ENCODE results near the gene ADIPOR1.
"Not testable (repeated sequence)": the region's sequence is repeated elsewhere in the genome, so short reads cannot be mapped to it uniquely, and the experiment has no call there.

ADIPOR1 gene

DNA sequence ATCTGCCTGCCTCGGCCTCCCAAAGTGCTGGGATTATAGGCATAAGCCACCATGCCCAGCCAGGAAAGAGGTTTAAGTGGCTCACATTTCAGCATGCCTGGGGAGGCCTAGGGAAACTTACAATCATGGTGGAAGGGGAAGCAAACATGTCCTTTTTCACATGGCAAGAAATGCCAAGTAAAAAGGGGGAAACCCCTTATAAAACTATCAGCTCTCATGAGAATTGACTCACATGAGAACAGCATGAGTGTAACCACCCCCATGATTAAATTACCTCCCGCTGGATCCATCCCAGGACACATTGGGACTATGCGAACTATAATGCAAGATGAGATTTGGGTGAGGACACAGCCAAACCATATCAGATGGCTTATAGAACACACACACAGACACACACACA is 22.3 kb downstream of the ADIPOR1 start:
- DNase-seq: no peak

DNA sequence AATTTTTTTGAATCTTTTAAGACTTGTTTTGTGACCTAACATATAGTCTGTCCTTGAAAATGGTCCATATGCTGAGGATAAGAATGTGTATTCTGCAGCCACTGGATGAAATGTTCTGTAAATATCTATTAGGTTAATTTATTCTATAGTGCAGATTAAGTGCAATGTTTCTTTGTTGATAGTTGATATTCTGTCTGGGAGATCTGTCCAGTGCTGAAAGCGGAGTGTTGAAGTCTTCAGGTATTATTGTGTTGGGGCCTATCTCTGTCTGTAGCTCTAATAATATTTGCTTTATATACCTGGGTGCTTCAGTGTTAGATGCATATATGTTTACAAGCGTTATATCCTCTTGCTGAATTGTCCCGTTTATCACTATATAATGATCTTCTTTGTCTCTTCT is 23.4 kb downstream of the ADIPOR1 start:
- no peak for DNase-seq

DNA sequence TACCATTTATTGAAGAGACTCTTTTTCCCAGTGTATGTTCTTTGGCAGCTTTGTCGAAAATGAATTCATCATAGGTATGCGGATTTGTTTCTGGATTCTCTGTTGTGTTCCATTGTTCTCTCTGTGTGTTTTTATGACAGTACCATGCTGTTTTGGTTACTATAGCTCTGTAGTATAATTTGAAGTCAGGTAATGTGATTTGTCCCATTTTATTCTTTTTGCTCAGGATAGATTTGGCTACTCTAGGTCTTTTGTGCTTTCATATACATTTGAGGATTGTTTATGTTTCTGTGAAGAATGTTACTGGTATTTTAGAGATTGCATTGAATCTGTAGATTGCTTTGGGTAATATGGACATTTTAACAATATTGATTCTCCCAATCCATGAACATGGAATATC is 25.6 kb downstream of the ADIPOR1 start:
- DNase-seq: no peak

DNA sequence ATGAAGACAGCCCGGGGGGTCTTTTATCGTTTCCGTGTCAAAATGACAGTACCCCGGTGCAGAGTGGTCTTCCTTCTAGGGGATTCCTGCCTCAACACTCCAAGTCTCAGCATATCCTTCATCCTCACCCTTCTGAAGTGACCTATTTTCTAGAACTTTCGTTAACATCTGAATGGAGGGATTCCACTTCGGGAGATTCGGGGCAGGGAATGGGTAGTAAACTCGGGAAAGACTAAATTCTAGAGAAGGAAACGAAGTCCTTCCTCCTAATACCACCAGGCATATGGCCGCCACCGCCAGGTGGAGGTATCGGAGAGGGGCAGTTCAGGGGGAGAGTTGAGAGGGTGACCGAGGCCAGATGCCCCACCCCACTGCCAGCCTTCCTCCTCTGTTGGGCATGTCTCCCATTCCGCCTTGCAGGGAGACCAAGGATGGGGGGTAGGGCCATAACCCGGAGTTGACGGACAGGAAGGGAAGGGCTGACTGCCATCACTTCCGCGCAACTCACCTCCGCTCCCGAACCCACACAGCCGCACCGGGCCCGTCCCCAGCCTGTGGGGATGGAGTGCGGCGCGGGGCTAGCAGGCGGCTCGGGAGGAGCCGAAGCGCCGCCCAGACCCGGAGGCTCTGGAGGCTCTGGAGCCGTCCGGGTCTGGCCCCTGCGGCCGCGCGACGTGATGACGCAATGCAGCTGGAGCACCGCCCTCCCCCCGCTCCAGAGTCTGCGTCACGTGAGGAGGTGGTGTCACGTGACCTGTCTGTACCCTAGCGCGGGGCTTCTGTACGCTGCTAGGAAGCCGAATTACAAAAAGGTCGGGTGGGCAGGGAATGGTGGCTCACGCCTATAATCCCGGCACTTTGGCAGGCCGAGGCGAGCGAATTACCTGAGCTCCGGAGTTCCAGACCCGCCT is 31.3 kb downstream of the ADIPOR1 start, which contains the start of gene KLHL12:
Gene KLHL12 (minus strand): TSS at position 654 of the 911 bp plus-strand sequence. CDS start 2,072 bp downstream, outside the sequence.
- peak; percentile 100 for DNase-seq

DNA sequence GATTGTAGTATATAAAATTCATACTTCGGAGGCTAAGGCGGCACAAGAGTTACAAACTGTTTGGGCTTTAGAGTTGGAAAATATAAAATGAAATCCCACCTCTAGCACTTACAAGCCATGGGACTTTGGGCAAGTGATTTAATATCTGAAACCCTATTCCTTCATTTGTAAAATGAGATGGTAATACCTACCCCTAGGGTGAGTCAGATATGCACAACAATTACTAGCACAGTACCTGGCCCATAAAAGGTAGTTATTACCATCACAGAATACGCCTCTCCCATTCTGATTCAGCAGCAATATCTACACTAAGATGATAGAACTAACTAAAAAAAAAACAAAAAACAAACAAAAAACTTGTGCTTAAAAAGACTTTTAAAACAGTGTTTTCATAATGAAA is 34.6 kb downstream of the ADIPOR1 start:
- DNase-seq: no peak

DNA sequence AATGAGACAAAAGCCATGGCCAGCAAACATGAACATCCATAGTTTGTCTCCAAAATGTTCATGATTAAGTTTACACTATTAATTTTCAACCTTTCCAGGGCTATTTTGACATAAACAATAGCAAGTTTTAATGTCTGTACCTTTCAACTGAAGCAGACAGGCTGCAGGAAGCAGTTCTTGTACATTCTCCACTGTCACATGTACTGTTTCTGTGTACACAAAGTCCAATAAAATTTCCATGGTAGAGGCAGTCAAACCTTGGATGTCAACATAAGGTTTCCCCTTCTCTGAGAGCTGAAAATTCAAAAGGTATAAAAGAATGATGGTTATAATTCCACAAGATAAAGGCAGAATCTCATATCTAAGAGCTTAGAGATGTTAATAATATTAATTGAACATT is 38.5 kb downstream of the ADIPOR1 start:
- no peak for DNase-seq

DNA sequence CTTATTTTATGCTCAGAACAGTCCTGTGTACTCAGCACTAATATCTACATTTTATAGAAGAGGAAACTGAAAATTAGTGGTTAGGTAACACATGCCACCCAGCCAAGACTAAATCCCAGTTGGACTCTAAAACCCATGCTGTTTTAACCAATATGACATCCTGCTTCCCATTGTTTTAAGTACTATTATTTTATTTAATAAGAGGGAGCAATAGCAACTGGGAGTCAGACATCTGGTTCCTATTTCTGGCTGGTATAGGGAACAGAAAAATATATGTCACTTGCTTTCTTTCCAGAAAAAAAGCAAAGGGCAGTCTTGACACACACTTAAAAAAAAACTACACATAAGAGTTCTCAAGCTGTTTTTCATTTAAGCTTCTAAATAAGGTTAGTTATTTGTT is 43.0 kb downstream of the ADIPOR1 start:
- no peak for DNase-seq

DNA sequence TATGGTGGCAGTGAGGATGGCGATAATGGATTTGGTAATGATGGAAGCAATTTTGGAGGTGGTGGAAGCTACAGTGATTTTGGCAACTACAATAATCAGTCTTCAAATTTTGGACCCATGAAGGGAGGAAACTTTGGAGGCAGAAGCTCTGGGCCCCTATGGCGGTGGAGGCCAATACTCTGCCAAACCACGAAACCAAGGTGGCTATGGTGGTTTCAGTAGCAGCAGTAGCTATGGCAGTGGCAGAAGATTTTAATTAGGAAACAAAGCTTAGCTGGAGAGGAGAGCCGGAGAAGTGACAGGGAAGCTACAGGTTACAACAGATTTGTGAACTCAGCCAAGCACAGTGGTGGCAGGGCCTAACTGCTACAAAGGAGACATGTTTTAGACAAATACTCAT is 45.6 kb downstream of the ADIPOR1 start:
- not testable (repeated sequence) for DNase-seq

DNA sequence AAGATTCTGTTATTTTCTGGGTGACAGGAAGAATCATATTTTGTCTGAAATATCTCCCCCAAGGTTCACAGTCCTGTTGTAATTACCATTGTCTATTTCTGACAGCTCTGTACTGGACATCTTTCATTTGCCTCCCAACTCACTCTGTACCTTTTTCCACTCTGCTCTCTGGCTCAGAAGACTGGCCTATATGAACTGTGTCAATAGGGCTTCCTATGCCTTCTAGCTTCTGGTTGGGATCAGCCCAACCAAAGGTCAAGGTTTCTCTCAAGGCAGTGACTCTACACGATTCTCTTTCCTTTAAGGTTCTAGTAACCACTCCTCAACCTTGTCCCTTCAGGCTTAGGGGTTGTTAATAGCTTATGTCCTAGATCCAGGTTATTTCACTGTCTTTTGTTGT is 48.6 kb downstream of the ADIPOR1 start:
- no peak for DNase-seq

DNA sequence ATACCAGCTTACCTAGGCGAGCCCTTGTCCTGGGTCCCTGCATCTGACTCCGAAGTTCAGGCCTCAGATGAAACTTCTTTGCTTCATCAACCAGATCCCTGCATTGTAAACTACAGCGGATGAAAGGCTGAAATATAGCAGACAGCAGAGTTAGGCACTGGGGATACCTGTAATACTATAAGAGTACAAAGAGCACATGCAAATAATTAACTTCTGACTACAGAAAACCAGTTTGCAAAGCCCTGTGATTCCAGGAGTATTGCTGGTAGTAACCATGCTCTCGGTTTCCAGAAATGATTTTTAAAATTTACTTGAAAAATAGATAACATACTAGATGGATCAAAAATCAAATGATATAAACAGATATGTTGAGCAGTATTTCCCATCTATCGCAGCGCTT is 49.1 kb downstream of the ADIPOR1 start:
- no peak for DNase-seq

DNA sequence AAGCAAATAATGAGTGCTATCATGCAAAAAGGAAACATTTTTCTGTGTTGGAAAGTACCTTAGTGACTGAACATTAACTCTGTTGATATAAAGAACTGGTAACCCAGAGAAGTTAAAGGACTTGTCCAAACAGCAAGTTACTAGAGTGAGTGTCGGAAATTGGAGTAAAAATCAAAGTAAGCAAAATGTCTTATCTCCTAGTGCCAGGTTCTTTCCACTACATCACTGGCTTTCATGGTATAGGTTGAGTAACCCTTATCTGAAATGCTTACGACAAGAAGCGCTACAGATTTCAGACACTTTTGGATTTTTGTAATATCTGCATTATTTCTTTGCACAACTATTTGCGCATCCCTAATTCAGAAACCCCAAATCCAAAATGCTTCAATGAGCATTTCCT is 52.8 kb downstream of the ADIPOR1 start:
- no peak for DNase-seq

DNA sequence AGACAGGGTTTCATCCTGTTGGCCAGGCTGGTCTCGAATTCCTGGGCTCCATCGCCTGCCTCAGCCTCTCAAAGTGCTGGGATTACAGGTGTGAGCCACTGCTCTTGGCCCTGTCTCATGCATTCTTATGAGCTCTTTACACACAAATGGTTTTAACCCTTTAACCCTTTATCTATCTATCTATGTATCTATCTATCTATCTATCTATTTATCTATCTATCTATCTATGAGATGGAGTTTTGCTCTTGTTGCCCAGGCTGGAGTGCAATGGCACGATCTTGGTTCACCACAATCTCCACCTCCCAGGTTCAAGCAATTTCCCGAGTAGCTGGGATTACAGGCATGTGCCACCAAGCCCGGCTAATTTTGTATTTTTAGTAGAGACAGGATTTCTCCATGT is 54.3 kb downstream of the ADIPOR1 start:
- not testable (repeated sequence) for DNase-seq

DNA sequence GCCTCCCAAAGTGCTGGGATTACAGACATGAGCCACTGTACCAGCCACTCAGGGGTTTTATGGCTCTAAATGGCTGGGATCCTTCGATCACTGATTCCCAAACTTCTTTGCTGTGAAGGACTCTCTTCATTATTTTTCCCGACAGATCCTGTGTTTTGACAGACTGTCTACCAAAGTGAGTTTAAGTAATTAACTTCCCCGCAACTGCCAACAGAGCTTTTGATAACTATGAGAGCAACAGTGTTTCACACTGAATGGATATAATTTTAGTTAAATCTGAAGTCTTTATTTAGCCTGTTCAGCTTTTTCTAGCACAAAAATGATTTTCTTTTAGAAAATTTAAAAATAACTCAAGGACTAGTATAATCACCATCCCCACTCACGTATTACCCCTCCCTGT is 56.6 kb downstream of the ADIPOR1 start:
- DNase-seq: no peak

DNA sequence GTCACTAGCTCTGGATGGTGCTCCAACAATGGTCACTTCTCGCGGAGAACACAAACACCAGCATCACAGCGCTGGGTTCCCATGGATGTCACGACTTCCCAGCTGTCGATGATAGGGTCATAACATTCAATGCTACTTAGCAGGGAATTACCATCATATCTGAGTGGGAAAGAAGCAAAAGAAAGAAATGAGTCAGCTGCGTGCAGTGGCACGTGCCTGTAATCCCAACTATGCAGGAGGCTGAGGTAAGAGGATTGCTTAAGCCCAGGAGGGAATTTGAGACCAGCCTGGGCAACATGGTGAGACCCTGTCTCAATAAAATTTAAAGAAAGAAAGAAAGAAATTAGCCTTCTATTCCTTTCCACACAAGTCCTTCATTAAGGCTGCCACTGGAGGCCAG is 65.6 kb downstream of the ADIPOR1 start:
- no peak for DNase-seq

Data from NCI-H82 (cell line).